ENCODE data around the gene NMNAT2.

DNA sequence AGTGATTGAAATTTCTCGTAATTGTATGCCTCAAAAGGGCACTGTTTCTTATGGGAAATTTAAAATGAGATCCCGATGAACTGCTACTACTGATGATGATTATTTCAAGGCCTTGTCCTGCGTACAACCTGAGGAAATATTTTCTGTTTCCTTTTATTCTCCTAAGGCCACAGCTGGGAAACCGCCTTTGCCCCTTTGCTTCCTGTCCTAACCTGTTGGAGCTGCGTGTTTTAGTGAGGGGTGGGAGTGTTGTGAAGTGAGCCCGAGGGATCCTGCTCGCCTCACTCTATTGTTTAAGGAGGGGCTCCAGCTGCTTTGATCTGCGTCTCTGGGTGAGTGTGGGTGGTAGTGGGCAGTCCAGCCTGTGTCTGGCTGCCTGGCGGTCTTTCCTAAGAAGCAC is 217.7 kb downstream of the NMNAT2 start:
- TF ChIP-seq, protein P1, sequence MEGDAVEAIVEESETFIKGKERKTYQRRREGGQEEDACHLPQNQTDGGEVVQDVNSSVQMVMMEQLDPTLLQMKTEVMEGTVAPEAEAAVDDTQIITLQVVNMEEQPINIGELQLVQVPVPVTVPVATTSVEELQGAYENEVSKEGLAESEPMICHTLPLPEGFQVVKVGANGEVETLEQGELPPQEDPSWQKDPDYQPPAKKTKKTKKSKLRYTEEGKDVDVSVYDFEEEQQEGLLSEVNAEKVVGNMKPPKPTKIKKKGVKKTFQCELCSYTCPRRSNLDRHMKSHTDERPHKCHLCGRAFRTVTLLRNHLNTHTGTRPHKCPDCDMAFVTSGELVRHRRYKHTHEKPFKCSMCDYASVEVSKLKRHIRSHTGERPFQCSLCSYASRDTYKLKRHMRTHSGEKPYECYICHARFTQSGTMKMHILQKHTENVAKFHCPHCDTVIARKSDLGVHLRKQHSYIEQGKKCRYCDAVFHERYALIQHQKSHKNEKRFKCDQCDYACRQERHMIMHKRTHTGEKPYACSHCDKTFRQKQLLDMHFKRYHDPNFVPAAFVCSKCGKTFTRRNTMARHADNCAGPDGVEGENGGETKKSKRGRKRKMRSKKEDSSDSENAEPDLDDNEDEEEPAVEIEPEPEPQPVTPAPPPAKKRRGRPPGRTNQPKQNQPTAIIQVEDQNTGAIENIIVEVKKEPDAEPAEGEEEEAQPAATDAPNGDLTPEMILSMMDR (IDR thresholded peaks at IDR 0.05), result no peak
- TF ChIP-seq POLR2A (IDR thresholded peaks at IDR 0.05), result no peak

All from testis (tissue), 2 donors.